ENCODE results near the gene MIS12. TPM values are rescaled to one million over a fixed set of nuclear protein-coding genes. Genes with fewer than 3 reads are reported as not detected.

The MIS12 gene
- total RNA-seq, 2 donors from 2014 or later = 13.6 to 16.7 TPM

DNA sequence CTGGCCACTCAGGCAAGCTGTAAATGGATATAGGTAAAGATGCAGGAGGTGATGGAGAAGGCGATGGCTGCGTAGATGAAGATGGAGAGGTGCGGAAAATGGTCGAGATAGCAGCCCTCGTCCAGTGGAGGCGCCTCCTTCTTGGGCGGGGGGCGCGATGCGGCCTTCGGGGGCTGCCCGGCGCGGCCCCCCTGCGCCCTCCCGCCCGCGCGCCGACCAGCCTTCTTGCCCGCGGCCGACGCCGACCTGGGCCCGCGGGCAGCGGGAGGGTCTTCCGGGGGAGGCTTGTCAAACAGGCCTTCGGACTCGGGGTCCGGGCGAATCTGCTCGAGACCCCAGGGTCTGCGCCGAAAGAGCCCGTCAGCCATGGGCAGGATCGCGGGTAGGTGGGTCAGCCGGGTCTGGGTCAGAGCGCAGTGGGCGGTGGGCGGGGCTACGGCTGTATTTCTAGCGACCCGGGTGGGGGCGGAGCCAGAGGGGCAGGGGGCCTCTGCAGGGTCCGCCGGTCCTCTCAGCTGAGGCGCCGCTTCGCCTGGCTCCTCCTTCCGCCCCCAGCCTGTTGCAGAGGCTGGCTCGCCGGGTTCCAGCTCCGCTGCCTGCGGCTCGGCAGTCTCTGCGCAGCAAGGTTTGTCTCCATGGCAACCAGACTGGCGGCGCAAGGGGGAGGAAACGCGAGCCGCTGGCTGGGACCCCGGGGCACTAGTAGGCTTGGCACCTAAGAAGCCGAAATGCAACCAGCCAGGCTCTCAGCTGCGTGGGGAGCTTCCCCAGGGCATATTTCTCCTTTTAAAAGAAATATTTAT lies 14.4 kb downstream of the MIS12 start:
- Histone ChIP-seq H3K36me3 (no peaks in the 10 kb centered on the region), H3K9me3 (no peaks in the 10 kb centered on the region), H3K4me3 (peak overlapping the region; percentile 33), H3K27me3 (peaks cover 16% of the 10 kb centered on the region), H3K4me1 (no peaks in the 10 kb centered on the region), H3K9ac (ENCODE audit: low read depth in 2 of 2, low read length in 2 of 2) (peak overlapping the region; percentile 34 to 63), H3K27ac (no peak overlapping the region)
- peak; percentile 44 for DNase-seq
- intact Hi-C loops (cut with DNase I) = no loop called here
- TF ChIP-seq, protein P1, sequence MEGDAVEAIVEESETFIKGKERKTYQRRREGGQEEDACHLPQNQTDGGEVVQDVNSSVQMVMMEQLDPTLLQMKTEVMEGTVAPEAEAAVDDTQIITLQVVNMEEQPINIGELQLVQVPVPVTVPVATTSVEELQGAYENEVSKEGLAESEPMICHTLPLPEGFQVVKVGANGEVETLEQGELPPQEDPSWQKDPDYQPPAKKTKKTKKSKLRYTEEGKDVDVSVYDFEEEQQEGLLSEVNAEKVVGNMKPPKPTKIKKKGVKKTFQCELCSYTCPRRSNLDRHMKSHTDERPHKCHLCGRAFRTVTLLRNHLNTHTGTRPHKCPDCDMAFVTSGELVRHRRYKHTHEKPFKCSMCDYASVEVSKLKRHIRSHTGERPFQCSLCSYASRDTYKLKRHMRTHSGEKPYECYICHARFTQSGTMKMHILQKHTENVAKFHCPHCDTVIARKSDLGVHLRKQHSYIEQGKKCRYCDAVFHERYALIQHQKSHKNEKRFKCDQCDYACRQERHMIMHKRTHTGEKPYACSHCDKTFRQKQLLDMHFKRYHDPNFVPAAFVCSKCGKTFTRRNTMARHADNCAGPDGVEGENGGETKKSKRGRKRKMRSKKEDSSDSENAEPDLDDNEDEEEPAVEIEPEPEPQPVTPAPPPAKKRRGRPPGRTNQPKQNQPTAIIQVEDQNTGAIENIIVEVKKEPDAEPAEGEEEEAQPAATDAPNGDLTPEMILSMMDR (IDR thresholded peaks at IDR 0.05) = no peak

DNA sequence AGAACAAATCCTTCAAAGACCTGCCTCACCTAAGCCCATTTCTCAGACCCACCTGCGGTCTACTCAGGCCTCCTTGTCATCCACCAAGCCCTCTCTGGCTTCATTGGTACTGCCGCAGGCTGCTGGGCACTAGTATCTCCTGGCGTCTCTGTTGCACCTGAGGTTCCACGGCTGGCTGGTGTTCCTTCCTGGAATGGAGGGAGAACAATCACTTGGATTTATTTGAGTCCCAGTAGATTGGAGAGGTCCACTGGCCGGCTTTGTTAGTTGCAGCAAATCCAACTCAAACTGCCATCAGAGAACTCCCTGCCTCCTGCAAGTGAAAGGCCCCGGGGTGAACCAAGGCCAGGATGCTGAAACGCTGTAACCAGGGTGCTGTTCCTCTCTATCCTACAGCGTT lies 15.3 kb downstream of the MIS12 start:
- DNase-seq = no peak
- TF ChIP-seq, protein P1 (IDR thresholded peaks at IDR 0.05) = no peak
- Histone ChIP-seq H3K36me3 (no peaks in the 10 kb centered on the region), H3K27ac (no peak overlapping the region), H3K4me3 (no peak overlapping the region), H3K9ac (ENCODE audit: low read depth in 2 of 2, low read length in 2 of 2) (no peak overlapping the region), H3K27me3 (peaks cover 16% of the 10 kb centered on the region), H3K9me3 (no peaks in the 10 kb centered on the region), H3K4me1 (no peaks in the 10 kb centered on the region)
- intact Hi-C loops (cut with DNase I) = no loop called here

DNA sequence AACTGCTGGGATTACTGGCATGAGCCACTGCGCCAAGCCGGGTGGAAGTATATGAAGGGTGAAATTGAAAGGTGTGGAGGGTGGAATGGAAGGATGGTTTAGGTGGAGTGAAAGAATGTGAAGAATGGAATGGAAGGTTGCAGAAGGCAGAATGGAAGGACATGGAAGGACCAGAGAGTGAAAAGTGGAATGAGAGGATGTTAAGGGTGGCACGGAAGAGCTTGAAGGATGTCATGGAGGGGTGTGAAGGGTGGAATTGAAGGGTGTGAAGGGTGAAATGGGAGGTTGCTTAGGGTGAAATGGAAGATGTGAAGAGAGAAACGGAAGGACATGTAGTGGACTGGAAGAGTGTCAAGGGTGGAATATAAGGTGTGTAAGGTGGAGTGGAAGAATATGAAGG lies 16.2 kb downstream of the MIS12 start:
- Histone ChIP-seq H3K27me3 (peaks cover 16% of the 10 kb centered on the region), H3K36me3 (no peaks in the 10 kb centered on the region), H3K4me3 (no peak overlapping the region), H3K4me1 (no peaks in the 10 kb centered on the region), H3K9ac (ENCODE audit: low read depth in 2 of 2, low read length in 2 of 2) (no peak overlapping the region), H3K9me3 (no peaks in the 10 kb centered on the region), H3K27ac (no peak overlapping the region)
- intact Hi-C loops (cut with DNase I) = no loop called here
- TF ChIP-seq, protein P1 (IDR thresholded peaks at IDR 0.05) = no peak
- no peak for DNase-seq

DNA sequence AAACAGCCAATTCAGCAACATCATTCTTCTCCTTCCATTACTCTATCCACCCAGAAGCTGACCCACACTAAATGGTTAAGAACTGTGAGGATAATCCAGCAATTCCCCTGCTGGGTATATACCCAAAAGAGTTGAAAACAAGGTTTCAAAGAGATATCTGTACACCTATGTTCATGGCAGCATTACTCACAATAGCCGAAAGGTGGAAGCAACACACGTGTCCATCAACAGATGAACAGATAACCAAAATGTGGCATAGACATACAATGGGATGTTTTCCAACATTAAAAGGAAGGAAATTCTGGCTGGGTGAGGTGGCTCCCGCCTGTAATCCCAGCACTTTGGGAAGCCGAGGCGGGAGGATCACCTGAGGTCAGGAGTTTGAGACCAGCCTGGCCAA lies 19.9 kb downstream of the MIS12 start:
- Histone ChIP-seq H3K4me1 (no peaks in the 10 kb centered on the region), H3K27ac (no peak overlapping the region), H3K27me3 (no peaks in the 10 kb centered on the region), H3K36me3 (no peaks in the 10 kb centered on the region), H3K9ac (ENCODE audit: low read depth in 2 of 2, low read length in 2 of 2) (no peak overlapping the region), H3K4me3 (no peak overlapping the region), H3K9me3 (no peaks in the 10 kb centered on the region)
- TF ChIP-seq, protein P1 (IDR thresholded peaks at IDR 0.05) = no peak
- no peak for DNase-seq
- intact Hi-C loops (cut with DNase I) = no loop called here

DNA sequence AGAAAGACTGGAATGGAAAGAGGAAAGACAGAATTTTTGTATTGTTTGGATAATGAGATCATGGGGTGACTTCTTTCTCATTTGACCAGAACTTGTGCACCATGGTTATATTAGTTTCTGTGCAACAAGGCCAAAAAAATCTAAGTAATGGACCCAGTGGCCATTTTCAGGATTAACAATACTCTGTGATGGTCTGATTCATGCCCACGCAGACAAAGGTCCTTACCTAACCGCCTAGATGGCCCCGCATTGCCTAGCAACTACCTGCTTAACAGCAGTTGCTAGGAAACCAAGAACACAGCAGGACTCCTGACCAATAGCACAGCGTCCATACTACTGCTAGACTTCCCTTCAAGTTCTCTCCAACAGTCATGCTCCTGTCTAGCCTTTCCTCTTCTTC lies 22.4 kb downstream of the MIS12 start:
- Histone ChIP-seq H3K27ac (no peak overlapping the region), H3K27me3 (no peaks in the 10 kb centered on the region), H3K36me3 (no peaks in the 10 kb centered on the region), H3K4me3 (no peak overlapping the region), H3K9ac (ENCODE audit: low read depth in 2 of 2, low read length in 2 of 2) (no peak overlapping the region), H3K4me1 (no peaks in the 10 kb centered on the region), H3K9me3 (no peaks in the 10 kb centered on the region)
- no peak for DNase-seq
- TF ChIP-seq, protein P1 (IDR thresholded peaks at IDR 0.05) = no peak
- intact Hi-C loops (cut with DNase I) = no loop called here

Measured in colonic mucosa (tissue), 4 donors.